Right lobe of liver (tissue), 6 donors: ENCODE measurements around the gene RBM33. TPM values are rescaled to one million over a fixed set of nuclear protein-coding genes. Genes with fewer than 3 reads are reported as not detected.

Experiments used
- ATAC-seq, 4 donors: fragments of 200-7000 bp; cut with Tn5 transposase; one replicate each; pipeline ENCODE4 v1.9.1; 2020; ENCODE audit warnings: mild to moderate bottlenecking in 4 of 4, moderate library complexity in 4 of 4
- DNase-seq, 3 donors: peaks; one replicate each; pipeline ENCODE4 v3.0.0-alpha.2; 2020
- H3K27ac ChIP-seq, 3 donors: fragments of 200-600 bp; one replicate each; pipeline ENCODE4 v1.8.0; 2022
- H3K27me3 ChIP-seq, 2 donors: fragments of 200-600 bp; one replicate each; pipeline ENCODE4 v1.8.0; 2022
- H3K36me3 ChIP-seq, 4 donors: fragments of 200-600 bp; sonication (generic) in 1 of 4; one replicate each; pipeline versions ENCODE4 v1.5.1 to v1.8.0; 2017 to 2022; ENCODE audit warnings: control low read depth in 1 of 4
- H3K4me1 ChIP-seq, 4 donors: fragments of 200-600 bp; sonication (generic) in 1 of 4; one replicate each; pipeline versions ENCODE4 v1.5.1 to v1.8.0; 2017 to 2022; ENCODE audit warnings: control low read depth in 1 of 4
- H3K4me3 ChIP-seq, 3 donors: fragments of 200-600 bp; one replicate each; pipeline ENCODE4 v1.8.0; 2022
- H3K9me3 ChIP-seq, 4 donors: fragments of 200-600 bp; sonication (generic) in 1 of 4; one replicate each; pipeline versions ENCODE4 v1.5.1 to v1.8.0; 2017 to 2022; ENCODE audit warnings: control low read depth in 1 of 4
- CTCF ChIP-seq, 4 donors: fragments of 200-600 bp in 3 of 4; fragments of 450-650 bp in 1 of 4; IDR thresholded peaks; one replicate each; pipeline versions ENCODE4 v1.5.1 to v1.8.0; 2016 to 2022; ENCODE audit warnings: antibody characterized with exemption in 4 of 4, mild to moderate bottlenecking in 2 of 4
- POLR2A ChIP-seq: fragments of 450-650 bp; IDR thresholded peaks from one replicate; pipeline ENCODE4 v1.6.1; 2017; ENCODE audit warnings: antibody characterized with exemption, mild to moderate bottlenecking
- WGBS: methylation state at CpG from one replicate; pipeline ENCODE4 v1.1.6; 2018; ENCODE audit warnings: low coverage, low lambda C conversion rate; ENCODE audit not compliant: insufficient coverage; ENCODE audit errors: missing lambda C conversion rate; 5-methylcytosine and 5-hydroxymethylcytosine counted together
- intact Hi-C, 2 donors: fragments of 100-400 bp; cut with DNase I; formaldehyde crosslinking; loops; one replicate each; pipeline versions ENCODE4 v1.11.2 to v1.14.1; 2022
- total RNA-seq, 6 experiments: library from RNA; depleted of rRNA in 2 of 6; stranded (reverse); fragments of >200 nt in 2 of 6; fragmentation: NEBNext Ultra II Directional in 3 of 6; extraction: Animal tissue kit (Norgen Biotek cat#: 25700) in 3 of 6; gene quantifications; one replicate each; pipeline versions ENCODE4 v1.1.0 to v1.2.4, GENCODE V29; 2016 to 2023
- donor health status: DM: no; HTN: yes; CAD: no.
- donor health status: DM: no; HTN: no; CAD: no.
- donor health status: DM: no; HTN: no; CAD: no.
- donor health status: DM: no; HTN: yes; CAD: no.
- donor health status: DM: no; HTN: yes; CAD: no.

RBM33 gene
- total RNA-seq, 6 experiments from 2014 or later, result 24.9 to 55.1 (median 32.0) TPM

GRCh38 chr7:155722118-155722517, 77.7 kb downstream of the RBM33 start:
- Histone ChIP-seq H3K36me3 (peaks cover 0 to 8% (median 3%) of the 10 kb centered on the region in 4 donors), H3K27ac (no peak overlapping the region), H3K4me3 (no peak overlapping the region), H3K9me3 (no peaks in the 10 kb centered on the region), H3K4me1 (peaks cover 0 to 24% (median 10%) of the 10 kb centered on the region in 4 donors), H3K27me3 (no peaks in the 10 kb centered on the region)
- DNase-seq (no peak), ATAC-seq (peak in 3 of 4 donors; percentile 25 to 41 (median 35))
- TF ChIP-seq CTCF (IDR thresholded peaks at IDR 0.05) (no peak), POLR2A (no peak)
- intact Hi-C loops, result no loop called here
- WGBS, result 53% methylated on average over 2 of the region's 2 CpGs

GRCh38 chr7:155722936-155723335, 78.5 kb downstream of the RBM33 start:
- 90% methylated on average over 4 of the region's 4 CpGs for whole genome bisulfite sequencing
- no peak overlapping the region for H3K27ac ChIP-seq
- intact Hi-C loops, result no loop called here

GRCh38 chr7:155724327-155725005, 80.0 kb downstream of the RBM33 start:
- H3K4me3 ChIP-seq, result no peak overlapping the region
- no peak for TF ChIP-seq CTCF (IDR thresholded peaks at IDR 0.05)
- no peak for TF ChIP-seq POLR2A
- H3K27me3 ChIP-seq, result no peaks in the 10 kb centered on the region
- intact Hi-C loops, result no loop called here
- H3K36me3 ChIP-seq, result peaks cover 0 to 13% (median 3%) of the 10 kb centered on the region in 4 donors
- DNase-seq, result no peak
- peak in 1 of 4 donors; percentile 17 for ATAC-seq
- no peak overlapping the region for H3K27ac ChIP-seq
- WGBS, result 92% methylated on average over 12 of the region's 14 CpGs
- no peaks in the 10 kb centered on the region for H3K9me3 ChIP-seq
- H3K4me1 ChIP-seq, result peaks cover 0 to 6% (median 0%) of the 10 kb centered on the region in 4 donors

More at GRCh38 chr7:155722936-155723335, 78.5 kb downstream of the RBM33 start:
- H3K27me3 ChIP-seq, result no peaks in the 10 kb centered on the region
- no peak for DNase-seq
- TF ChIP-seq POLR2A, result no peak
- TF ChIP-seq CTCF (IDR thresholded peaks at IDR 0.05), result no peak
- no peaks in the 10 kb centered on the region for H3K9me3 ChIP-seq
- no peak overlapping the region for H3K4me3 ChIP-seq
- ATAC-seq, result no peak
- H3K4me1 ChIP-seq, result peaks cover 0 to 17% (median 6%) of the 10 kb centered on the region in 4 donors
- peaks cover 0 to 8% (median 3%) of the 10 kb centered on the region in 4 donors for H3K36me3 ChIP-seq

- intact Hi-C loops, result no loop called here
- ATAC-seq (no peak), DNase-seq (no peak)
- Histone ChIP-seq H3K36me3 (peaks cover 0 to 13% (median 3%) of the 10 kb centered on the region in 4 donors), H3K4me3 (no peak overlapping the region), H3K9me3 (no peaks in the 10 kb centered on the region), H3K27ac (no peak overlapping the region), H3K4me1 (peaks cover 0 to 6% (median 0%) of the 10 kb centered on the region in 4 donors), H3K27me3 (no peaks in the 10 kb centered on the region)
- no peak for TF ChIP-seq CTCF (IDR thresholded peaks at IDR 0.05)
- WGBS, result 61% methylated on average over 2 of the region's 2 CpGs
Observed at GRCh38 chr7:155725006-155725355, 80.5 kb downstream of the RBM33 start.
